ENCODE results near the gene CYP2W1. TPM values are rescaled to one million over a fixed set of nuclear protein-coding genes. Genes with fewer than 3 reads are reported as not detected.

Gene CYP2W1
- total RNA-seq, 1 donor from 2014 or later: not detected

DNA sequence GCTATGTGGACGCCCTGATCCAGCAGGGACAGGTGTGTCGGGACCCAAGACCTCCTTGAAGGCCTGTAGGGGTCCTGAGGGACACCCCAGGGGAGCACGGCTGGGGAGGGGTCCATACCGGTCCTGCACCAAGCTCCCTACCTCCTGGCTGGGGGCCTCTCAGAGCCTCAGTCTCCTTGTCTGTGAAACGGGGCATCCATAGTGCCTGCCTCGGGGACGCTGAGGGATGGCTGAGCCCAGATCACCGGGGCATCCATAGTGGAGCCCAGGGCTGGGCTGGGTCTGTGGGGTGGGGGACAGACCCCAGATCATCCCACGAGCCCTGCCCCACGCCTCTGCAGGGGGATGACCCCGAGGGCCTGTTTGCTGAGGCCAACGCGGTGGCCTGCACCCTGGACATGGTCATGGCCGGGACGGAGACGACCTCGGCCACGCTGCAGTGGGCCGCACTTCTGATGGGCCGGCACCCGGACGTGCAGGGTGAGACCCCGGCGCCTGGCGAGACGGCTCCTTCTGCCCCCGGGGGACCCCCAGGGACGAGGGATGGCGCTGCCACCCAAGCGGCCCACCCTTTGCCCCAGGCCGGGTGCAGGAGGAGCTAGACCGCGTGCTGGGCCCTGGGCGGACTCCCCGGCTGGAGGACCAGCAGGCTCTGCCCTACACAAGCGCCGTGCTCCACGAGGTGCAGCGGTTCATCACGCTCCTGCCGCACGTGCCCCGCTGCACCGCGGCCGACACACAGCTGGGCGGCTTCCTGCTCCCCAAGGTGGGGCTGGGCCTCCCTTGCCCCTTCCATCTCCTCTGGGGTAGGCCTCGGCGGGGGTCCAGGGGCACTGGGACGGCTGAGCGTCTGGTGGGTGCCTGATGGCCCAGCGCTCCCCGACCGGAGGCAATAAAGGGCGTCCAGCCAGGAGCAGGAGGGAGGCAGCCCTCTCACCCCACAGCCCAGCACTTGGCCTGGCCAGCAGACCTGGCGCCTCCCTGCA is 4.1 kb downstream of the CYP2W1 start:
- H3K9me3 ChIP-seq (ENCODE audit: low read depth): no peaks in the 10 kb centered on the region
- Mint-ChIP-seq H3K27ac (peak overlapping the region; percentile 37), H3K4me1 (no peaks in the 10 kb centered on the region), H3K9me3 (no peaks in the 10 kb centered on the region), H3K4me3 (no peak overlapping the region), H3K36me3 (no peaks in the 10 kb centered on the region), H3K27me3 (ENCODE audit: insufficient read depth, low read depth) (peaks cover 4% of the 10 kb centered on the region)
- H2AFZ ChIP-seq (replicated peaks): no peak overlapping the region
- H4K20me1 ChIP-seq (ENCODE audit: low read depth): no peaks in the 10 kb centered on the region
- peaks cover 10% of the 10 kb centered on the region for H3K4me1 ChIP-seq
- DNase-seq (ENCODE audit: low spot score): no peak
- no peak overlapping the region for H3K4me2 ChIP-seq
- H3K4me3 ChIP-seq: no peak overlapping the region
- H3K79me2 ChIP-seq (ENCODE audit: low read depth): no peaks in the 10 kb centered on the region
- H3F3A ChIP-seq (ENCODE audit: low read depth): no peaks in the 10 kb centered on the region
- no peaks in the 10 kb centered on the region for H3K27me3 ChIP-seq
- no peak for TF ChIP-seq EZH2 (IDR thresholded peaks at IDR 0.05)
- no peak for TF ChIP-seq EZH2phosphoT487 (IDR thresholded peaks at IDR 0.05)
- no peak overlapping the region for H3K9ac ChIP-seq
- no peaks in the 10 kb centered on the region for H3K36me3 ChIP-seq
- no peak overlapping the region for H3K27ac ChIP-seq

DNA sequence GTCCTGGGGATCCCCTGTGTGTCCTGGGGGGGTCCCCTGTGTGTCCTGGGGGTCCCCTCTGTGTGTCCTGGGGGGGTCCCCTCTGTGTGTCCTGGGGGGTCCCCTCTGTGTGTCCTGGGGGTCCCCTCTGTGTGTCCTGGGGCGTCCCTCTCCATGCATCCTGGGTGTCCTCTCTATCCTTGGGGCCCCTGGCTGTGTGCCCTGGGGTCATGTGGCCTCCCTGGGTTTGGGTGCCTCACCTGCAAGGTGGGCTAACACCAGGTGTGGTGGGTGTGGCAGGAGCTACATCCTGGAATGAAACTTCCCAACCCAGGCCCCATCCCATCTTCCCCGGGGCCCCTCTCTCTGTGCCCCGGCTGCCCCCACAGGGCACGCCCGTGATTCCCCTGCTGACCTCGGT is 4.9 kb downstream of the CYP2W1 start:
- Histone ChIP-seq H3K36me3 (no peaks in the 10 kb centered on the region), H3K27me3 (no peaks in the 10 kb centered on the region), H3K9ac (no peak overlapping the region), H3K79me2 (ENCODE audit: low read depth) (no peaks in the 10 kb centered on the region), H3K4me2 (no peak overlapping the region), H4K20me1 (ENCODE audit: low read depth) (peaks cover 1% of the 10 kb centered on the region), H2AFZ (replicated peaks) (no peak overlapping the region), H3F3A (ENCODE audit: low read depth) (no peaks in the 10 kb centered on the region), H3K4me3 (no peak overlapping the region), H3K27ac (no peak overlapping the region), H3K4me1 (peaks cover 13% of the 10 kb centered on the region), H3K9me3 (ENCODE audit: low read depth) (no peaks in the 10 kb centered on the region)
- peaks cover 2% of the 10 kb centered on the region for H3K4me1 Mint-ChIP-seq
- no peak overlapping the region for H3K4me3 Mint-ChIP-seq
- no peak for DNase-seq (ENCODE audit: low spot score)
- no peaks in the 10 kb centered on the region for H3K36me3 Mint-ChIP-seq
- H3K9me3 Mint-ChIP-seq: no peaks in the 10 kb centered on the region
- H3K27ac Mint-ChIP-seq: no peak overlapping the region
- TF ChIP-seq, protein P1, sequence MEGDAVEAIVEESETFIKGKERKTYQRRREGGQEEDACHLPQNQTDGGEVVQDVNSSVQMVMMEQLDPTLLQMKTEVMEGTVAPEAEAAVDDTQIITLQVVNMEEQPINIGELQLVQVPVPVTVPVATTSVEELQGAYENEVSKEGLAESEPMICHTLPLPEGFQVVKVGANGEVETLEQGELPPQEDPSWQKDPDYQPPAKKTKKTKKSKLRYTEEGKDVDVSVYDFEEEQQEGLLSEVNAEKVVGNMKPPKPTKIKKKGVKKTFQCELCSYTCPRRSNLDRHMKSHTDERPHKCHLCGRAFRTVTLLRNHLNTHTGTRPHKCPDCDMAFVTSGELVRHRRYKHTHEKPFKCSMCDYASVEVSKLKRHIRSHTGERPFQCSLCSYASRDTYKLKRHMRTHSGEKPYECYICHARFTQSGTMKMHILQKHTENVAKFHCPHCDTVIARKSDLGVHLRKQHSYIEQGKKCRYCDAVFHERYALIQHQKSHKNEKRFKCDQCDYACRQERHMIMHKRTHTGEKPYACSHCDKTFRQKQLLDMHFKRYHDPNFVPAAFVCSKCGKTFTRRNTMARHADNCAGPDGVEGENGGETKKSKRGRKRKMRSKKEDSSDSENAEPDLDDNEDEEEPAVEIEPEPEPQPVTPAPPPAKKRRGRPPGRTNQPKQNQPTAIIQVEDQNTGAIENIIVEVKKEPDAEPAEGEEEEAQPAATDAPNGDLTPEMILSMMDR (IDR thresholded peaks at IDR 0.05): no peak
- TF ChIP-seq EZH2phosphoT487 (IDR thresholded peaks at IDR 0.05): no peak
- no peak for TF ChIP-seq EZH2 (IDR thresholded peaks at IDR 0.05)
- H3K27me3 Mint-ChIP-seq (ENCODE audit: insufficient read depth, low read depth): peaks cover 4% of the 10 kb centered on the region

DNA sequence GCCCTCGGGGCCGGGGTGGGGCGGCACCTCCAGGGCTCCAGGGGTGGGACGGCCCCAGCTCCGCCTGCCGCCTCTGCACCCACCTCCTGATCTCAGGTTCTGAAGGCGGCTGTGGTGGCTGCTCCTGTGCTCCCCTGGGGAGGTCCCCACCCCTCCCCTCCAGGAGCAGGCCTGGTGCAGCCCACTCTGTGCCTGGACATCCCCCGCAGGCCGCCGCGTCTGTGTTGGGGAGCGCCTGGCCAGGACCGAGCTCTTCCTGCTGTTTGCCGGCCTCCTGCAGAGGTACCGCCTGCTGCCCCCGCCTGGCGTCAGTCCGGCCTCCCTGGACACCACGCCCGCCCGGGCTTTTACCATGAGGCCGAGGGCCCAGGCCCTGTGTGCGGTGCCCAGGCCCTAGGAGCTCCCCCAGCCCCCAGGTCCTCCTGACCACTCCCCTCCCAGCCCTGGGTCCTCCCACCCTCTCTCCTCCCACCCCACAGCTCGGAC is 5.5 kb downstream of the CYP2W1 start:
- H3K27ac Mint-ChIP-seq: no peak overlapping the region
- H3K79me2 ChIP-seq (ENCODE audit: low read depth): no peaks in the 10 kb centered on the region
- peaks cover 14% of the 10 kb centered on the region for H3K4me1 ChIP-seq
- no peak overlapping the region for H3K9ac ChIP-seq
- TF ChIP-seq EZH2 (IDR thresholded peaks at IDR 0.05): no peak
- TF ChIP-seq, protein P1 (IDR thresholded peaks at IDR 0.05): no peak
- H3K9me3 Mint-ChIP-seq: no peaks in the 10 kb centered on the region
- H3K27ac ChIP-seq: no peak overlapping the region
- no peak overlapping the region for H3K4me3 ChIP-seq
- peak overlapping the region; percentile 6 for H3K4me2 ChIP-seq
- no peaks in the 10 kb centered on the region for H3K27me3 ChIP-seq
- H2AFZ ChIP-seq (replicated peaks): no peak overlapping the region
- DNase-seq (ENCODE audit: low spot score): no peak
- no peak overlapping the region for H3K4me3 Mint-ChIP-seq
- H3K36me3 Mint-ChIP-seq: no peaks in the 10 kb centered on the region
- peaks cover 8% of the 10 kb centered on the region for H3K4me1 Mint-ChIP-seq
- H3F3A ChIP-seq (ENCODE audit: low read depth): no peaks in the 10 kb centered on the region
- no peaks in the 10 kb centered on the region for H3K36me3 ChIP-seq
- peaks cover 4% of the 10 kb centered on the region for H3K27me3 Mint-ChIP-seq (ENCODE audit: insufficient read depth, low read depth)
- no peaks in the 10 kb centered on the region for H3K9me3 ChIP-seq (ENCODE audit: low read depth)
- H4K20me1 ChIP-seq (ENCODE audit: low read depth): peaks cover 3% of the 10 kb centered on the region
